ENCODE results near the gene SHISA7. TPM values are rescaled to one million over a fixed set of nuclear protein-coding genes. Genes with fewer than 3 reads are reported as not detected.

Gene SHISA7
- total and polyA plus RNA-seq, 2 of the 4 experiments (the other 2 are of a cell fraction) = not detected

DNA sequence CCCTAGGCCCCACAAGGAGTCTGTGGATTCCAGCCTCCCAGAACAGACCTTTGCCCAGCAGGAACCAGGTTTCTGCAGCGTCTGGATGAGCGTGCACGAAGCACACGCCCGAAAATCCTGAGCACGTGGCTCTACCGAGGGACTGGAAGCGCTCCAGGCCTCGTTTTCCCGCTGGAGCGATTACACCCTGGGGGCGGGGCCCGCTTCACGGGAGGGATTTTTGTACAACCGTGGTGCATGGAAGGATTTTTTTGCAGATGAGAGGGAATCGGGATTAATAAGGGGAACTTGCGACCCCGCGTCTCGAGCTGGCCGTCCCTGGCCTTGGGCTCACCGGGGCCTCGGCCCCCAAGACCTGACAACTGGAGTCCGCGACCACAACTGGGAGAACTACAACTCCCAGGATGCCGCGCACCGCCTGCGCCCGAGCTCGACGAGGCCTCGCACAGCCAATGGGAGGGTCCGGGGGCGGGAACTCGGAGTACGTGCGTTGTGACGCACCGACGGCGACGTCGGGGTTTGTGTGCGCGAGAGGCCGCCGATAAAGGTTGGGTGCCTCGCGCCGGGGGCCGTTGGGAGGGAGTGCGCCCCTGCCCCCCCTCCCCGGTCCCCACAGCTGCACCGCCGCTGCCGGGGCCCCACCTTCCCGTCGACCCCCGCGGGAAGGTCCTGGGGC, 33.1 kb upstream of the SHISA7 start, which contains the start of gene ZNF628:
Gene ZNF628, plus strand, starts transcription at position 518 of the 676 bp plus-strand sequence. CDS start 3,294 bp downstream, outside the sequence.
- H2AFZ ChIP-seq (replicated peaks; ENCODE audit: low read length, poor library complexity) = peak within 1 kb of the TSS; percentile 97
- WGBS, 2 experiments (ENCODE audit: extremely low coverage in 2 of 2, insufficient read length in 1 of 2) = 0% methylated on average over 24 of the region's 61 CpGs; no CpG with 5 or more reads in 1 of the 2 experiments
- H3K4me2 ChIP-seq (ENCODE audit: low read depth, low read length) = peak within 1 kb of the TSS; percentile 96
- no peaks in the 10 kb centered on the region; the same call in 1 of the 2 replicates for H4K20me1 ChIP-seq (ENCODE audit: insufficient read depth, low read length)
- DNase-seq (peak; percentile 98), ATAC-seq (ENCODE audit: low read depth) (peak; percentile 96)
- dilution Hi-C loops (cut with HindIII; ENCODE audit: low sequenced_read_pairs, unreplicated experiment) = no loop called here
- in situ Hi-C loops (cut with MboI; ENCODE audit: low sequenced_read_pairs) = loop anchor here (25.0 kb wide), 1 partner anchor 1014 kb away; the partner anchor contains the start of genes CDC42EP5 and LENG9
- peak within 1 kb of the TSS; percentile 81 for H3K9ac ChIP-seq (ENCODE audit: low read depth, low read length)
- intact Hi-C loops (cut with micrococcal nuclease) = loop anchor here (1.0 kb wide), 1 partner anchor 11 kb away; no protein-coding TSS in a partner anchor
- H2AK9ac ChIP-seq (replicated peaks; ENCODE audit: low read depth, low read length, poor library complexity) = peak within 1 kb of the TSS; percentile 84
- H3K4me3 ChIP-seq (ENCODE audit: insufficient read depth, low read depth, low read length) = peak within 1 kb of the TSS; percentile 73
- peak within 1 kb of the TSS; percentile 85 for H3K27ac ChIP-seq (ENCODE audit: insufficient read depth, low read length)
- peak within 1 kb of the TSS; percentile 90 for H2AK5ac ChIP-seq (ENCODE audit: low read depth, low read length)
- BruUV-seq (replicated peaks) = no TSS peak
- peak within 1 kb of the TSS; percentile 99 for H3K14ac ChIP-seq (replicated peaks; ENCODE audit: low read depth, low read length)
- peak within 1 kb of the TSS; percentile 90 for H4K91ac ChIP-seq (ENCODE audit: insufficient read depth, low read depth, low read length)
- H2BK120ac ChIP-seq (ENCODE audit: low read depth, low read length) = peak within 1 kb of the TSS; percentile 78
- no peaks in the 10 kb centered on the region for H3K27me3 ChIP-seq (ENCODE audit: control insufficient read depth, insufficient read depth, low read length)
- peaks cover 9% of the 10 kb centered on the region for H3K4me1 ChIP-seq (ENCODE audit: control insufficient read depth, insufficient read depth, low read length)
- H3K36me3 ChIP-seq (ENCODE audit: control insufficient read depth, insufficient read depth, low read length) = peaks cover 1% of the 10 kb centered on the region; the same call in 1 of the 2 replicates
- peaks cover 14 to 36% of the 10 kb centered on the region in 2 experiments for H3K79me1 ChIP-seq (ENCODE audit: low read depth in 1 of 2, low read length in 2 of 2)
- peak within 1 kb of the TSS; percentile 79 for H3K18ac ChIP-seq (ENCODE audit: low read depth, low read length)
- POLR2A ChIA-PET (ENCODE audit: unreplicated experiment) = interaction anchor here (0.5 to 1.4 kb wide), 3 partner anchors 9 to 73 kb away, joined by 3 to 8 read pairs (median 5); partner anchors contain the start of gene NAT14
- H2BK5ac ChIP-seq (ENCODE audit: low read depth, low read length, poor library complexity, severe bottlenecking) = peak within 1 kb of the TSS; percentile 85
- H2BK15ac ChIP-seq (ENCODE audit: low read depth, low read length) = peak within 1 kb of the TSS; percentile 77; the same call in 1 of the 3 replicates
- H2BK20ac ChIP-seq (ENCODE audit: low read depth, low read length) = peak within 1 kb of the TSS; percentile 92; the same call in 1 of the 2 replicates
- peak within 1 kb of the TSS; percentile 98; the same call in 1 of the 2 replicates for H3K23ac ChIP-seq (ENCODE audit: low read depth, low read length)
- H3K56ac ChIP-seq (ENCODE audit: extremely low read depth, insufficient read depth, low read length) = peak within 1 kb of the TSS; percentile 88
- H4K5ac ChIP-seq (ENCODE audit: low read depth, low read length) = peak within 1 kb of the TSS; percentile 99
- H4K8ac ChIP-seq (ENCODE audit: low read depth in 2 of 2, low read length in 2 of 2) = peak within 1 kb of the TSS; percentile 99
- H3K9me1 ChIP-seq (ENCODE audit: insufficient read depth, low read length) = peaks cover 18% of the 10 kb centered on the region
- CTCF ChIA-PET = interaction anchor here (1.0 to 1.6 kb wide), 4 partner anchors 9 to 28 kb away, joined by 3 to 13 read pairs (median 4); partner anchors contain the start of gene ISOC2
- no peaks in the 10 kb centered on the region for H3K9me3 ChIP-seq (ENCODE audit: control insufficient read depth, insufficient read depth, low read length)
- peak within 1 kb of the TSS; percentile 91 for H3K4ac ChIP-seq (ENCODE audit: low read depth, low read length)
- TF ChIP-seq CHD1 (IDR thresholded peaks at IDR 0.05; ENCODE audit: low read depth, low read length) (no peak), RAD21 (IDR thresholded peaks at IDR 0.05; ENCODE audit: low read length) (no peak), CEBPB (IDR thresholded peaks at IDR 0.05; ENCODE audit: low read depth, low read length) (no peak), MAFK (IDR thresholded peaks at IDR 0.05; ENCODE audit: low read depth, low read length) (no peak), MAZ (IDR thresholded peaks at IDR 0.05; ENCODE audit: borderline replicate concordance, low read depth, low read length) (peak; percentile 87), RFX5 (IDR thresholded peaks at IDR 0.05; ENCODE audit: low read depth, low read length) (peak; percentile 8; the same call in 1 of the 2 replicates), NFE2L2 (IDR thresholded peaks at IDR 0.05; ENCODE audit: low read depth, low read length) (no peak), POLR2A (IDR thresholded peaks at IDR 0.05; ENCODE audit: low read depth, low read length) (peak; percentile 71), MXI1 (IDR thresholded peaks at IDR 0.05; ENCODE audit: borderline replicate concordance, low read depth, low read length) (peak; percentile 64; the same call in 1 of the 2 replicates), BHLHE40 (IDR thresholded peaks at IDR 0.05; ENCODE audit: low read depth, low read length) (no peak; the same call in 1 of the 2 replicates), SMC3 (IDR thresholded peaks at IDR 0.05; ENCODE audit: low read depth, low read length) (no peak)
- TF ChIP-seq, protein P1, sequence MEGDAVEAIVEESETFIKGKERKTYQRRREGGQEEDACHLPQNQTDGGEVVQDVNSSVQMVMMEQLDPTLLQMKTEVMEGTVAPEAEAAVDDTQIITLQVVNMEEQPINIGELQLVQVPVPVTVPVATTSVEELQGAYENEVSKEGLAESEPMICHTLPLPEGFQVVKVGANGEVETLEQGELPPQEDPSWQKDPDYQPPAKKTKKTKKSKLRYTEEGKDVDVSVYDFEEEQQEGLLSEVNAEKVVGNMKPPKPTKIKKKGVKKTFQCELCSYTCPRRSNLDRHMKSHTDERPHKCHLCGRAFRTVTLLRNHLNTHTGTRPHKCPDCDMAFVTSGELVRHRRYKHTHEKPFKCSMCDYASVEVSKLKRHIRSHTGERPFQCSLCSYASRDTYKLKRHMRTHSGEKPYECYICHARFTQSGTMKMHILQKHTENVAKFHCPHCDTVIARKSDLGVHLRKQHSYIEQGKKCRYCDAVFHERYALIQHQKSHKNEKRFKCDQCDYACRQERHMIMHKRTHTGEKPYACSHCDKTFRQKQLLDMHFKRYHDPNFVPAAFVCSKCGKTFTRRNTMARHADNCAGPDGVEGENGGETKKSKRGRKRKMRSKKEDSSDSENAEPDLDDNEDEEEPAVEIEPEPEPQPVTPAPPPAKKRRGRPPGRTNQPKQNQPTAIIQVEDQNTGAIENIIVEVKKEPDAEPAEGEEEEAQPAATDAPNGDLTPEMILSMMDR (conservative IDR thresholded peaks at IDR 0.05; ENCODE audit: low read depth, low read length) = no peak
- TF ChIP-seq, protein P2, sequence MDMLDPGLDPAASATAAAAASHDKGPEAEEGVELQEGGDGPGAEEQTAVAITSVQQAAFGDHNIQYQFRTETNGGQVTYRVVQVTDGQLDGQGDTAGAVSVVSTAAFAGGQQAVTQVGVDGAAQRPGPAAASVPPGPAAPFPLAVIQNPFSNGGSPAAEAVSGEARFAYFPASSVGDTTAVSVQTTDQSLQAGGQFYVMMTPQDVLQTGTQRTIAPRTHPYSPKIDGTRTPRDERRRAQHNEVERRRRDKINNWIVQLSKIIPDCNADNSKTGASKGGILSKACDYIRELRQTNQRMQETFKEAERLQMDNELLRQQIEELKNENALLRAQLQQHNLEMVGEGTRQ (IDR thresholded peaks at IDR 0.05; ENCODE audit: low read depth, low read length) = peak; percentile 43; the same call in 1 of the 2 replicates

Data from IMR-90 (cell line).